HEK293 (cell line): ENCODE results near the gene BTBD9.

Experiments
- CTCF ChIA-PET: fragments of 350-600 bp; formaldehyde crosslinking; extraction: SDS; loops from one replicate; lab custom pipeline; 2021; ENCODE audit warnings: antibody characterized with exemption; lab: Yijun Ruan, JAX
- POLR2A ChIA-PET: fragments of 300-600 bp; formaldehyde crosslinking; extraction: SDS; loops from one replicate; lab custom pipeline; 2020; ENCODE audit warnings: antibody characterized with exemption, inconsistent platforms; lab: Yijun Ruan, JAX
- H3K27ac ChIP-seq: fragments of 200-500 bp; sonication (Bioruptor generic); 2 replicates; pipeline ENCODE4 v1.5.1; 2014; ENCODE audit warnings: low read depth, low read length, control low read depth, inconsistent platforms; ENCODE audit errors: extremely low read depth
- H3K36me3 ChIP-seq, 2 experiments: fragments of 200-500 bp in 1 of 2; sonication (Bioruptor generic) in 1 of 2; 1 replicate in 1 of 2; 2 replicates in 1 of 2; pipeline ENCODE4 v1.5.1; 2014 to 2017; ENCODE audit warnings: inconsistent platforms in 2 of 2, low read length in 2 of 2; ENCODE audit not compliant: control insufficient read depth in 2 of 2, insufficient read depth in 1 of 2
- H3K4me1 ChIP-seq: fragments of 200-500 bp; sonication (Bioruptor generic); 2 replicates; pipeline ENCODE4 v1.5.1; 2014; ENCODE audit warnings: mild to moderate bottlenecking, low read length, inconsistent platforms; ENCODE audit not compliant: control insufficient read depth, insufficient read depth
- H3K4me3 ChIP-seq: 2 replicates; pipeline ENCODE4 v1.5.1; 2011; ENCODE audit warnings: low read depth, mild to moderate bottlenecking, control low read depth, low read length, moderate library complexity
- H3K9me3 ChIP-seq: fragments of 200-500 bp; sonication (Bioruptor generic); 2 replicates; pipeline ENCODE4 v1.5.1; 2014; ENCODE audit warnings: low read depth, low read length, inconsistent platforms; ENCODE audit not compliant: control insufficient read depth, insufficient read depth
- ATF2 ChIP-seq: fragments of 450-650 bp; formaldehyde crosslinking; IDR thresholded peaks from 2 replicates; pipeline ENCODE4 v1.5.1; 2016; ENCODE audit warnings: missing biosample characterization, missing genetic modification characterization, low read depth
- BCL6B ChIP-seq: fragments of 450-650 bp; formaldehyde crosslinking; IDR thresholded peaks from 2 replicates; pipeline ENCODE4 v1.5.1; 2017; ENCODE audit warnings: missing biosample characterization, missing genetic modification characterization
- KLF10 ChIP-seq: fragments of 450-650 bp; IDR thresholded peaks from 2 replicates; pipeline ENCODE4 v1.5.1; 2018; ENCODE audit warnings: missing biosample characterization, mild to moderate bottlenecking, missing genetic modification characterization
- OVOL3 ChIP-seq: fragments of 450-650 bp; formaldehyde crosslinking; IDR thresholded peaks from 2 replicates; pipeline ENCODE4 v1.5.1; 2016; ENCODE audit warnings: missing biosample characterization, missing genetic modification characterization
- RBAK ChIP-seq: fragments of 450-650 bp; formaldehyde crosslinking; IDR thresholded peaks from 2 replicates; pipeline ENCODE4 v1.5.1; 2016; ENCODE audit warnings: missing biosample characterization, missing genetic modification characterization
- SCRT1 ChIP-seq: fragments of 450-650 bp; formaldehyde crosslinking; IDR thresholded peaks from 2 replicates; pipeline ENCODE4 v1.5.1; 2016; ENCODE audit warnings: missing biosample characterization, missing genetic modification characterization, borderline replicate concordance
- SETDB1 ChIP-seq: IDR thresholded peaks from one replicate; pipeline ENCODE4 v1.6.1; 2017; ENCODE audit warnings: mild to moderate bottlenecking, low read length, moderate library complexity, mixed read lengths; ENCODE audit not compliant: insufficient read length
- ZBTB10 ChIP-seq: fragments of 450-650 bp; formaldehyde crosslinking; IDR thresholded peaks from 2 replicates; pipeline ENCODE4 v1.5.1; 2016; ENCODE audit warnings: missing biosample characterization, missing genetic modification characterization
- ZFP37 ChIP-seq: fragments of 450-650 bp; formaldehyde crosslinking; IDR thresholded peaks from 2 replicates; pipeline ENCODE4 v1.5.1; 2016; ENCODE audit warnings: missing biosample characterization, missing genetic modification characterization
- ZNF114 ChIP-seq: fragments of 450-650 bp; formaldehyde crosslinking; IDR thresholded peaks from 2 replicates; pipeline ENCODE4 v1.5.0; 2017; ENCODE audit warnings: missing biosample characterization, missing genetic modification characterization
- ZNF169 ChIP-seq: fragments of 450-650 bp; formaldehyde crosslinking; IDR thresholded peaks from 2 replicates; pipeline ENCODE4 v1.5.1; 2016; ENCODE audit warnings: missing biosample characterization, missing genetic modification characterization
- ZNF19 ChIP-seq: fragments of 450-650 bp; formaldehyde crosslinking; IDR thresholded peaks from 2 replicates; pipeline ENCODE4; 2016; ENCODE audit warnings: missing biosample characterization, missing genetic modification characterization, low read depth
- ZNF280D ChIP-seq: fragments of 450-650 bp; formaldehyde crosslinking; IDR thresholded peaks from 2 replicates; pipeline ENCODE4 v1.5.1; 2016; ENCODE audit warnings: missing biosample characterization, missing genetic modification characterization
- ZNF354C ChIP-seq: fragments of 450-650 bp; formaldehyde crosslinking; IDR thresholded peaks from 2 replicates; pipeline ENCODE4 v1.5.1; 2016; ENCODE audit warnings: missing biosample characterization, missing genetic modification characterization, low read depth, borderline replicate concordance
- ZNF423 ChIP-seq: fragments of 450-650 bp; formaldehyde crosslinking; IDR thresholded peaks from 2 replicates; pipeline ENCODE4 v1.5.1; 2016; ENCODE audit warnings: missing biosample characterization, missing genetic modification characterization
- ZNF426 ChIP-seq: fragments of 450-650 bp; formaldehyde crosslinking; IDR thresholded peaks from 2 replicates; pipeline ENCODE4 v1.5.1; 2017; ENCODE audit warnings: missing biosample characterization, missing genetic modification characterization, mild to moderate bottlenecking, inconsistent platforms, moderate library complexity
- ZNF48 ChIP-seq: fragments of 450-650 bp; formaldehyde crosslinking; IDR thresholded peaks from 2 replicates; pipeline ENCODE4 v1.5.1; 2016; ENCODE audit warnings: missing biosample characterization, missing genetic modification characterization
- ZNF513 ChIP-seq: fragments of 450-650 bp; IDR thresholded peaks from 2 replicates; pipeline ENCODE4 v1.5.1; 2018; ENCODE audit warnings: missing biosample characterization, missing genetic modification characterization
- ZNF530 ChIP-seq: fragments of 450-650 bp; formaldehyde crosslinking; IDR thresholded peaks from 2 replicates; pipeline ENCODE4 v1.5.1; 2016; ENCODE audit warnings: low read depth, missing biosample characterization, missing genetic modification characterization
- ZNF596 ChIP-seq: fragments of 450-650 bp; IDR thresholded peaks from 2 replicates; pipeline ENCODE4 v1.5.0; 2018; ENCODE audit warnings: missing biosample characterization, mild to moderate bottlenecking, missing genetic modification characterization, moderate library complexity
- ZNF626 ChIP-seq: fragments of 450-650 bp; sonication (Bioruptor Pico); formaldehyde crosslinking; IDR thresholded peaks from 2 replicates; pipeline ENCODE4 v1.5.1; 2018; ENCODE audit warnings: missing biosample characterization, missing genetic modification characterization, inconsistent platforms
- ZSCAN23 ChIP-seq: fragments of 450-650 bp; formaldehyde crosslinking; IDR thresholded peaks from 2 replicates; pipeline ENCODE4 v1.5.1; 2016; ENCODE audit warnings: missing biosample characterization, missing genetic modification characterization

Gene BTBD9

GRCh38 chr6:38518511-38519304 is 121.0 kb downstream of the BTBD9 start (continued):
- no peak for TF ChIP-seq ZBTB10 (tag by site-specific recombination)
- no peak for TF ChIP-seq KLF10 (tag by site-specific recombination)
- TF ChIP-seq ZNF530 = no peak
- TF ChIP-seq ZNF596 (tag by site-specific recombination) = no peak
- TF ChIP-seq ZNF513 (tag by site-specific recombination) = no peak
- TF ChIP-seq ZNF354C (tag by site-specific recombination) = no peak
- TF ChIP-seq ZNF280D (tag by site-specific recombination) = no peak

GRCh38 chr6:38517005-38517404 is 122.7 kb downstream of the BTBD9 start:
- peak; percentile 70 for TF ChIP-seq BCL6B (tag by site-specific recombination)
- no peak for TF ChIP-seq ZNF19 (tag by site-specific recombination)
- Histone ChIP-seq H3K27ac (no peak overlapping the region), H3K4me1 (peaks cover 7% of the 10 kb centered on the region), H3K36me3 (no peaks in the 10 kb centered on the region), H3K4me3 (no peak overlapping the region), H3K9me3 (no peaks in the 10 kb centered on the region)
- ChIA-PET POLR2A (no interaction called here), CTCF (interaction anchor here (1.1 to 2.2 kb wide), 2 partner anchors 23 to 53 kb away, joined by 4 to 9 read pairs; no protein-coding TSS in a partner anchor)

GRCh38 chr6:38514399-38514798 is 125.3 kb downstream of the BTBD9 start:
- ChIA-PET CTCF (interaction anchor here (1.2 to 2.0 kb wide), 2 partner anchors 12 to 20 kb away, joined by 3 to 8 read pairs; no protein-coding TSS in a partner anchor), POLR2A (no interaction called here)
- no peak for TF ChIP-seq OVOL3 (tag by site-specific recombination)
- no peak for TF ChIP-seq ZNF423 (tag by site-specific recombination)
- no peak for TF ChIP-seq SETDB1
- TF ChIP-seq ZFP37 (tag by site-specific recombination) = no peak
- no peak for TF ChIP-seq ZNF48 (tag by site-specific recombination)
- TF ChIP-seq ZNF114 (tag by site-specific recombination) = no peak
- TF ChIP-seq ZSCAN23 (tag by site-specific recombination) = no peak
- TF ChIP-seq RBAK (tag by site-specific recombination) = no peak
- no peak for TF ChIP-seq SCRT1
- no peak for TF ChIP-seq ZNF169 (tag by site-specific recombination)
- no peak for TF ChIP-seq ZNF426 (tag by site-specific recombination)
- no peak for TF ChIP-seq ATF2 (tag by site-specific recombination)
- TF ChIP-seq ZNF626 (tag by site-specific recombination) = no peak

More at GRCh38 chr6:38514399-38514798, 125.3 kb downstream of the BTBD9 start:
- Histone ChIP-seq H3K4me3 (no peak overlapping the region), H3K27ac (no peak overlapping the region), H3K4me1 (peaks cover 11% of the 10 kb centered on the region), H3K9me3 (no peaks in the 10 kb centered on the region), H3K36me3 (no peaks in the 10 kb centered on the region)
